Measurements from ENCODE around the gene CFAP43. TPM values are rescaled to one million over a fixed set of nuclear protein-coding genes. Genes with fewer than 3 reads are reported as not detected.

The CFAP43 gene
- total RNA-seq, 1 donor from 2014 or later: 0.63 TPM

DNA sequence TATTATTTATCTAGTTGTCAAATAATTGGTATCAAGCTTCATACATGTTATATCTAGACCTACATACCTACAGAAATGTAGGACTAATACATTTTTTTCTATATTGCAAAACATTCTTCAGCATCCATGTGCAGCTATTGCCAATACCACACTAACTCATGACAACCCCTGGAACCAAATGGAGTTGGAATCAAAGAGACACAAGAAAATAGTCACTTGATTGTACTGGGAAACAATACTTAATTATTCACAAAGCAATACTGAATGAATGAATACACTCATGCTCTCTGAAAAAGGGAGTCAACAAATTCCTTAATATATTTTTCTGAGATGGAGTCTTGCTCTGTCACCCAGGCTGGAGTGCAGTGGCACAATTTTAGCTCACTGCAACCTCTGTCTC, 10.4 kb upstream of the CFAP43 start:
- peaks cover 8% of the 10 kb centered on the region for H3K9me3 Mint-ChIP-seq

DNA sequence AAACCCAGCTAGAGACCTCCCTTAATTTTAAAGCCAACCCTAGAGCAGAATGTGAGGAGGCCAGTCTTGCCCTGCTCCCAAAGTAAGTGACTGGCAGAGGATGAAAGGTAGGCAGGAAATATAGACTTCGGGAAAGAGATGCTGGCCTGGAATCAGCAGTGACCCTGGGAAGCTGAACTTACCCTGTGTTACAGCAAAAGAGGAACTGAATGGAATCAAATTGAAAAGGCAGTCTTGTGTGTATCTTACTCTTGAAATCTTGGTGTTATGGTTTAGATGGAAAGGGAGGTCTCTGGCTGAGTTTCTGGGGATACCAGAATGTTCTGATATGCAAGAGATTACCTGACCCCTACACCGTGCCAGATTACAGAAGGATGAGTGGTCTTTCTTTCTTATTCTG, 7.9 kb upstream of the CFAP43 start:
- Mint-ChIP-seq H3K9me3 (peaks cover 2% of the 10 kb centered on the region), H3K4me3 (no peak overlapping the region), H3K27me3 (ENCODE audit: low read depth) (peaks cover 26% of the 10 kb centered on the region), H3K36me3 (ENCODE audit: low read depth) (no peaks in the 10 kb centered on the region), H3K4me1 (peaks cover 6% of the 10 kb centered on the region), H3K27ac (ENCODE audit: unreplicated experiment) (peak overlapping the region; percentile 44)
- no peak for TF ChIP-seq CTCF (conservative IDR thresholded peaks at IDR 0.05)
- no peak for DNase-seq (ENCODE audit: low read depth, low spot score)

More for the DNA sequence above, 10.4 kb upstream of the CFAP43 start:
- no peak for TF ChIP-seq CTCF (conservative IDR thresholded peaks at IDR 0.05)
- Mint-ChIP-seq H3K27me3 (ENCODE audit: low read depth) (peaks cover 15% of the 10 kb centered on the region), H3K4me1 (peaks cover 6% of the 10 kb centered on the region), H3K27ac (ENCODE audit: unreplicated experiment) (no peak overlapping the region), H3K4me3 (no peak overlapping the region), H3K36me3 (ENCODE audit: low read depth) (peaks cover 4% of the 10 kb centered on the region)
- DNase-seq (ENCODE audit: low read depth, low spot score): no peak

DNA sequence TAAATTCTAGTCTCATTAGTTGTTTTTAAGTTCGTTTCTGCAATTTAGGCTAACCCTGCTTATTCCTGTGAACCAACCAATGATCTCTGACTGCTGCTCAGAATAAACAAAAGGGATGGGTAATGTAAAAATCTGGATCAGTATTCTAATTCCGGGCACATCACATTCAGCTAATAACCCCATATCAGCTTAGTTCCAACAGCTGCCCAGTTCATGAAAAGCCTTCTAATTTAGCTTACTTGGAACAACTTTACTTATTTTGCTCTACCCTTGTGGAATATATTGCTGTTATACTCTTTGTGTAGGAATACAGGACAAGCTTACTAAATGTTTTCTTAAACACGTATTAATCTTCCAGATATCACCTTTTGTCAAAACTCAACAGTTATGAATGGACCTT, 3.6 kb upstream of the CFAP43 start:
- no peak for TF ChIP-seq CTCF (conservative IDR thresholded peaks at IDR 0.05)
- Mint-ChIP-seq H3K4me3 (no peak overlapping the region), H3K36me3 (ENCODE audit: low read depth) (no peaks in the 10 kb centered on the region), H3K4me1 (peaks cover 8% of the 10 kb centered on the region), H3K27me3 (ENCODE audit: low read depth) (peaks cover 41% of the 10 kb centered on the region), H3K27ac (ENCODE audit: unreplicated experiment) (no peak overlapping the region), H3K9me3 (peaks cover 6% of the 10 kb centered on the region)
- no peak for DNase-seq (ENCODE audit: low read depth, low spot score)

GRCh38 chr10:104234934-104235333, 2.8 kb upstream of the CFAP43 start:
- Mint-ChIP-seq H3K27me3 (ENCODE audit: low read depth) (peaks cover 41% of the 10 kb centered on the region), H3K9me3 (peaks cover 6% of the 10 kb centered on the region), H3K4me1 (peaks cover 8% of the 10 kb centered on the region), H3K4me3 (no peak overlapping the region), H3K36me3 (ENCODE audit: low read depth) (no peaks in the 10 kb centered on the region), H3K27ac (ENCODE audit: unreplicated experiment) (no peak overlapping the region)
- no peak for DNase-seq (ENCODE audit: low read depth, low spot score)
- no peak for TF ChIP-seq CTCF (conservative IDR thresholded peaks at IDR 0.05)

- peak overlapping the region; percentile 74 for H3K4me3 Mint-ChIP-seq
- H3K9me3 Mint-ChIP-seq: peaks cover 6% of the 10 kb centered on the region
- no peak for TF ChIP-seq CTCF (conservative IDR thresholded peaks at IDR 0.05)
- H3K4me1 Mint-ChIP-seq: peaks cover 8% of the 10 kb centered on the region
- H3K27me3 Mint-ChIP-seq (ENCODE audit: low read depth): peaks cover 39% of the 10 kb centered on the region
- H3K27ac Mint-ChIP-seq (ENCODE audit: unreplicated experiment): no peak overlapping the region
- no peaks in the 10 kb centered on the region for H3K36me3 Mint-ChIP-seq (ENCODE audit: low read depth)
- DNase-seq (ENCODE audit: low read depth, low spot score): no peak
Measured at GRCh38 chr10:104233817-104234216, 1.7 kb upstream of the CFAP43 start.
